Smooth muscle cell (in vitro differentiated cells): ENCODE data around the gene INCENP. TPM values are rescaled to one million over a fixed set of nuclear protein-coding genes. Genes with fewer than 3 reads are reported as not detected.

Experiments
- DNase-seq: peaks from one replicate; lab custom pipeline; 2025; ENCODE audit not compliant: unreplicated experiment; lab: John Stamatoyannopoulos, UW
- H2AFZ ChIP-seq: fragments of 200-600 bp; sonication (generic); 2 replicates; pipeline ENCODE4 v1.6.0; 2016; ENCODE audit warnings: antibody characterized with exemption, low read depth, mild to moderate bottlenecking
- H3F3A ChIP-seq: fragments of 200-600 bp; sonication (generic); 2 replicates; pipeline ENCODE4 v1.6.0; 2017; ENCODE audit warnings: antibody characterized with exemption, low read depth
- H3K27ac ChIP-seq: fragments of 200-600 bp; sonication (generic); 2 replicates; pipeline ENCODE4 v1.5.1; 2016; ENCODE audit warnings: low read depth, mild to moderate bottlenecking
- H3K27me3 ChIP-seq: fragments of 200-600 bp; sonication (generic); 2 replicates; pipeline ENCODE4 v1.6.1; 2016; ENCODE audit warnings: low read depth, mild to moderate bottlenecking
- H3K36me3 ChIP-seq: fragments of 200-600 bp; sonication (generic); 2 replicates; pipeline ENCODE4 v1.5.1; 2016; ENCODE audit warnings: low read depth
- H3K4me1 ChIP-seq: fragments of 200-600 bp; sonication (generic); 2 replicates; pipeline ENCODE4 v1.5.1; 2016; ENCODE audit warnings: low read depth
- H3K4me2 ChIP-seq: fragments of 200-600 bp; sonication (generic); 2 replicates; pipeline ENCODE4 v1.6.0; 2016; ENCODE audit warnings: mild to moderate bottlenecking
- H3K4me3 ChIP-seq: fragments of 200-600 bp; sonication (generic); 2 replicates; pipeline ENCODE4 v1.5.1; 2016; ENCODE audit warnings: mild to moderate bottlenecking
- H3K79me2 ChIP-seq: fragments of 200-600 bp; sonication (generic); 2 replicates; pipeline ENCODE4 v1.6.0; 2016; ENCODE audit warnings: low read depth, mild to moderate bottlenecking
- H3K9ac ChIP-seq: fragments of 200-600 bp; sonication (generic); 2 replicates; pipeline ENCODE4 v1.6.0; 2016; ENCODE audit warnings: low read depth
- H3K9me3 ChIP-seq: fragments of 200-600 bp; sonication (generic); replicated peaks from 2 replicates; pipeline ENCODE4 v1.5.1; 2016; ENCODE audit warnings: low read depth
- H4K20me1 ChIP-seq: fragments of 200-600 bp; sonication (generic); 2 replicates; pipeline ENCODE4 v1.6.0; 2016; ENCODE audit warnings: low read depth
- CTCF ChIP-seq: fragments of 200-600 bp; sonication (generic); IDR thresholded peaks from 2 replicates; pipeline ENCODE4 v1.5.1; 2017; ENCODE audit warnings: borderline replicate concordance, mild to moderate bottlenecking, antibody characterized with exemption; ENCODE audit not compliant: insufficient read depth, poor library complexity, severe bottlenecking
- WGBS: methylation state at CpG from one replicate; pipeline ENCODE4 v1.1.7; 2016; ENCODE audit warnings: low lambda C conversion rate; 5-methylcytosine and 5-hydroxymethylcytosine counted together
- polyA plus RNA-seq: library from polyadenylated mRNA; unstranded; fragments of >200 nt; fragmentation: Nextera tagmentation; extraction: Ambion mirVana; gene quantifications from 2 replicates; pipeline ENCODE4 v1.2.1, GENCODE V29; 2016
- total RNA-seq: library from RNA; depleted of rRNA; stranded (reverse); fragments of >200 nt; gene quantifications from 2 replicates; pipeline ENCODE4 v1.2.3, GENCODE V29; 2014

INCENP gene
- total and polyA plus RNA-seq, 2 experiments from 2014 or later: 2.3 to 25.7 TPM

DNA sequence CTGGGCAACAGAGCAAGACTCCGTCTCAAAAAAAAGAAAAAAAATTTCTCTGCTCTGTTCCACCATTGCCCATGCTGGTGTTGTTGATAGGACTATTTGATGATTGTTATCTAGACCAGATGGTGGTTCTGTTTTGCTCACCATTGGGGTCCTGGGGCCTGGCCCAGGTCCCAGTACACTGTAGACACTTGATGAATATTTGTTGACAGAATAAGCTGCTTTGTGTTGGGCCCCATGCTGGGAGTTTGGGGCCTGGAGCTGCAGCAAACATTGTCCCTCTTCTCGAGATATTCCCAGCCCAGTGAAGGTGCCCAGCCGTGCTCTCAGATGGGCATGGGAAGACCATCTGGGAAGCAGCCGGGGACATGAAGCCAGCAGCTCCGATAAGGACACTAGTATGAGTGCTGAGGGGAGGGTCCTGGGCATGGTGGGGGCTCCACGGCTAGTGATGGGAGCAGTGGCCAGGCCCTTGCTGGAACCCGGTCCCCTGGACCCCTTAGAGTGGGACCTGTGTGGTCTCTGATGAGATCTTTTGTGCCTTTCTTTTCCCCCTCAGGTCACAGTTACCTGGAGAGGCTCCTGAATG lies 13.6 kb downstream of the INCENP start:
- WGBS: 98% methylated on average over 7 of the region's 7 CpGs
- no peaks in the 10 kb centered on the region for H3K36me3 ChIP-seq
- peaks cover 13% of the 10 kb centered on the region for H4K20me1 ChIP-seq
- H3K4me3 ChIP-seq: no peak overlapping the region
- no peak for DNase-seq
- no peak overlapping the region for H3K27ac ChIP-seq
- no peak overlapping the region for H2AFZ ChIP-seq
- H3K4me1 ChIP-seq: no peaks in the 10 kb centered on the region
- TF ChIP-seq CTCF: no peak
- H3F3A ChIP-seq: no peaks in the 10 kb centered on the region
- H3K79me2 ChIP-seq: peaks cover 12% of the 10 kb centered on the region
- H3K9ac ChIP-seq: no peak overlapping the region
- H3K4me2 ChIP-seq: no peak overlapping the region
- H3K27me3 ChIP-seq: no peaks in the 10 kb centered on the region
- no peaks in the 10 kb centered on the region for H3K9me3 ChIP-seq

- Histone ChIP-seq H3K79me2 (peaks cover 12% of the 10 kb centered on the region), H2AFZ (no peak overlapping the region), H3K9me3 (no peaks in the 10 kb centered on the region), H3K4me3 (no peak overlapping the region), H3K27ac (no peak overlapping the region), H3K4me2 (no peak overlapping the region), H3K4me1 (no peaks in the 10 kb centered on the region), H3K36me3 (no peaks in the 10 kb centered on the region), H3K27me3 (no peaks in the 10 kb centered on the region), H4K20me1 (peaks cover 6% of the 10 kb centered on the region), H3K9ac (no peak overlapping the region), H3F3A (no peaks in the 10 kb centered on the region)
- no peak for TF ChIP-seq CTCF
- no peak for DNase-seq
- 94% methylated on average over 14 of the region's 14 CpGs for WGBS
These were observed 14.2 kb downstream of the INCENP start for GRCh38 chr11:62137881-62138629.

DNA sequence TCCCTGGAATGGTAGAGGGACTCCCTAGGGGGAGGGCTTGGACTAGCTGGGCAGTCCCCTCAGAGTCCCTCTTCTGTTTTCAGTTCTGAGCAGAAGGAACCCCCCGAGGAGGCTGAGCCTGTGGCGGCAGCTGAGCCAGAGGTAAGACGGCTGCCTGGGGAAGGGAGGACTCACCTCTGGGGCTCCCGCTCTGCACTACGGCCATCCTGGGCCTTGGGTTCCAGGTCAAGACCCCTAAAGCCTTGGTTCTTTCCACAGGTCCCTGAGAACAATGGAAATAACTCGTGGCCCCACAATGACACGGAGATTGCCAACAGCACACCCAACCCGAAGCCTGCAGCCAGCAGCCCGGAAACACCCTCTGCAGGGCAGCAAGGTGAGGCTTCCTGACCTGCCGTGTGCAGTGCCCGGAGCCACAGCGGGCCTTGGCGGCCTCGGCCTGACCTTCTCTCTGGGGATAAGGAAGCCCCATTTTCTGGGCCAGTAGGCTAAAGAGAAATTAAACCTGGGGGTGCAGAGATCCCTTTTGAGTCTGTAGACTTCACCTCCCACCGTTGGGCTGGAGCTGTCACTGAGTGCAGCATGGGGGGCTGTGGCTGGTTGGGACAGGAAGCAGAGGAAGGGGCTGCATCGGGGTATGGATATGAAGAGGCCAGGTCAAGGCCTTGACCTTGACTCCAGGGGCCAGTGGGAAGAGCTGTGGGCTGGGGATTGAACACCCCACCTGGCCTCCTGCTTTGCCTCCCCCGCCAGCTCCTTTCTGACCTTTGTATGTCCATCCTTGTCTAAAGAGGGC lies 15.0 kb downstream of the INCENP start:
- H3K9ac ChIP-seq: no peak overlapping the region
- H3F3A ChIP-seq: no peaks in the 10 kb centered on the region
- 96% methylated on average over 17 of the region's 17 CpGs for WGBS

More for the DNA sequence above, 15.0 kb downstream of the INCENP start:
- H3K79me2 ChIP-seq: peaks cover 10% of the 10 kb centered on the region
- DNase-seq: no peak
- no peaks in the 10 kb centered on the region for H3K27me3 ChIP-seq
- H3K4me1 ChIP-seq: no peaks in the 10 kb centered on the region
- TF ChIP-seq CTCF: no peak
- no peaks in the 10 kb centered on the region for H3K36me3 ChIP-seq
- no peaks in the 10 kb centered on the region for H3K9me3 ChIP-seq
- no peak overlapping the region for H3K4me3 ChIP-seq
- no peak overlapping the region for H2AFZ ChIP-seq
- H3K4me2 ChIP-seq: no peak overlapping the region
- peaks cover 3% of the 10 kb centered on the region for H4K20me1 ChIP-seq
- H3K27ac ChIP-seq: no peak overlapping the region
